Vagina (tissue), 2 donors: Measurements from ENCODE around the gene SEMA3D.

Experiments
- POLR2A ChIP-seq, 2 donors: fragments of 450-650 bp; IDR thresholded peaks; one replicate each; pipeline ENCODE4 v1.6.1; 2017; ENCODE audit warnings: antibody characterized with exemption in 2 of 2, mild to moderate bottlenecking in 2 of 2, moderate library complexity in 2 of 2
- POLR2AphosphoS5 ChIP-seq, 2 donors: sonication (generic); formaldehyde crosslinking; IDR thresholded peaks; one replicate each; pipeline ENCODE4 v1.9.0; 2017; ENCODE audit warnings: antibody characterized with exemption in 2 of 2, mild to moderate bottlenecking in 2 of 2, low read depth in 1 of 2; ENCODE audit not compliant: insufficient read depth in 1 of 2
- TF ChIP-seq, protein P1 (sequence below), 3 experiments: fragments of 450-650 bp in 2 of 3; fragments of 200-600 bp in 1 of 3; sonication (generic) in 1 of 3; IDR thresholded peaks; one replicate each; pipeline ENCODE4 v1.5.1; 2017 to 2019; ENCODE audit warnings: antibody characterized with exemption in 3 of 3, mild to moderate bottlenecking in 2 of 3, moderate library complexity in 2 of 3

- TF ChIP-seq, protein P1, sequence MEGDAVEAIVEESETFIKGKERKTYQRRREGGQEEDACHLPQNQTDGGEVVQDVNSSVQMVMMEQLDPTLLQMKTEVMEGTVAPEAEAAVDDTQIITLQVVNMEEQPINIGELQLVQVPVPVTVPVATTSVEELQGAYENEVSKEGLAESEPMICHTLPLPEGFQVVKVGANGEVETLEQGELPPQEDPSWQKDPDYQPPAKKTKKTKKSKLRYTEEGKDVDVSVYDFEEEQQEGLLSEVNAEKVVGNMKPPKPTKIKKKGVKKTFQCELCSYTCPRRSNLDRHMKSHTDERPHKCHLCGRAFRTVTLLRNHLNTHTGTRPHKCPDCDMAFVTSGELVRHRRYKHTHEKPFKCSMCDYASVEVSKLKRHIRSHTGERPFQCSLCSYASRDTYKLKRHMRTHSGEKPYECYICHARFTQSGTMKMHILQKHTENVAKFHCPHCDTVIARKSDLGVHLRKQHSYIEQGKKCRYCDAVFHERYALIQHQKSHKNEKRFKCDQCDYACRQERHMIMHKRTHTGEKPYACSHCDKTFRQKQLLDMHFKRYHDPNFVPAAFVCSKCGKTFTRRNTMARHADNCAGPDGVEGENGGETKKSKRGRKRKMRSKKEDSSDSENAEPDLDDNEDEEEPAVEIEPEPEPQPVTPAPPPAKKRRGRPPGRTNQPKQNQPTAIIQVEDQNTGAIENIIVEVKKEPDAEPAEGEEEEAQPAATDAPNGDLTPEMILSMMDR (IDR thresholded peaks at IDR 0.05) = no peak
- TF ChIP-seq POLR2A (IDR thresholded peaks at IDR 0.05) = no peak
- no peak for TF ChIP-seq POLR2AphosphoS5 (IDR thresholded peaks at IDR 0.05; ENCODE audit: insufficient read depth in 1 of 2, low read depth in 1 of 2)
Measured at GRCh38 chr7:85224171-85224570, 37.3 kb upstream of the SEMA3D start.
